G401.6 (cell line): ENCODE results near the gene FAM98C.

Experiments used
- FAIRE-seq: peaks from 2 replicates; lab custom pipeline; 2012; peaks lifted over from hg19 to GRCh38; lab: Jason Lieb, UNC

Gene FAM98C

GRCh38 chr19:38457690-38458405 is 55.0 kb downstream of the FAM98C start:
- FAIRE-seq = no peak
